Mesothelial cell of epicardium (in vitro differentiated cells): ENCODE measurements around the gene RNH1. TPM values are rescaled to one million over a fixed set of nuclear protein-coding genes. Genes with fewer than 3 reads are reported as not detected.

Experiments used
- DNase-seq, 2 experiments: peaks; one replicate each; pipeline ENCODE4 v3.0.0; 2021; ENCODE audit warnings: low spot score in 2 of 2; ENCODE audit not compliant: unreplicated experiment in 2 of 2
- H3K27ac Mint-ChIP-seq: 2 replicates; pipeline ENCODE4 v1.8.0; 2021; ENCODE audit warnings: mixed read lengths
- H3K27me3 Mint-ChIP-seq: 2 replicates; pipeline ENCODE4 v1.8.0; 2021; ENCODE audit warnings: low read depth, mixed read lengths
- H3K36me3 Mint-ChIP-seq: 2 replicates; pipeline ENCODE4 v1.8.0; 2021; ENCODE audit warnings: mixed read lengths
- H3K4me1 Mint-ChIP-seq: 2 replicates; pipeline ENCODE4 v1.8.0; 2021; ENCODE audit warnings: mixed read lengths
- H3K4me3 Mint-ChIP-seq: 2 replicates; pipeline ENCODE4 v1.8.0; 2021; ENCODE audit warnings: mild to moderate bottlenecking, moderate library complexity, mixed read lengths
- H3K9me3 Mint-ChIP-seq: 2 replicates; pipeline ENCODE4 v1.8.0; 2021; ENCODE audit warnings: mixed read lengths
- total RNA-seq: library from RNA; stranded (reverse); gene quantifications from 3 replicates; pipeline ENCODE4 v1.2.1, GENCODE V29; 2021
- TF ChIP-seq, protein P1 (sequence below): fragments of 200-600 bp; sonication (generic); IDR thresholded peaks from one replicate; pipeline ENCODE4 v1.5.0; 2021; ENCODE audit warnings: antibody characterized with exemption; ENCODE audit not compliant: unreplicated experiment

Gene RNH1
- total RNA-seq, 1 donor from 2014 or later: 81.7 TPM

DNA sequence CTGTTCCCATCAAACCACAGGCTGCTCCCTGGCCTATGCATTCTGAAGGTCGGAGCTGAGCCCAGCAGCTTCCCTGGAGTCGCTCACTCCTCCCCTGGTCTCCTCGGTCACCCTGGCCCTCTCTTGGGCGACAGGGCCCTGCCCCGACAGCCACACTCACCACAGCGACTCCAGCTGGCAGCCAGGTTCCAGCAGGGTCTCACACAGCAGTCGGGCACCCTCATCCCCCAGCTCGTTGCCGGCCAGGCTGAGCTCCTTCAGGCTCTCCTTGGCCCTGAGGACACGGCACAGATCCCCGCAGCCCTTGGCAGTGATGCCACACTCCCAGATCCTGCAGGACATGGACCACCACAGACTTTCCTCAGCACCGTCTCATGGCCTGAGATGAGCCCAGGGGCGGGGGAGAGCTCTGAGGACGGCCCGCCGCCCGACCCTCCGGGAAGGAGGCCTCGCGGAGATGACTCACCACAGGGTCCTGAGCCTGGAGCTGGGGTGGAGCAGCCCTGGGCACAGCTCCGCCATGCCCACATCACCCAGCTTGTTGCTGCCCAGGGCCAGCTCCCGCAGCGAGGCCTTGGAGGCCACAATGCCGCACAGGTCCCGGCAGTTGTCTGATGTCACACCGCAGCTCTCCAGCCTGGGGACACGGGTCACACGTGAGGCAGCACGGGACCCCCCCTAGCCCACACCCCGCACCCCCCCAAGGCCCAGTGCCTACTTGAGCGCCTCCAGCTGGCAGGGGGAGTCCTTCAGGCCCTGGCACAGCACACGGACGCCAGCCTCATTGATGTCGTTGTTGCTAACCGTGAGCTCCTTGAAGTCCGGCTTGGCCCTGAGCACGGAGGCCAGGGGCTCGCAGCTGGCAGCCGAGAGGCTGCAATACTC lies 8.5 kb downstream of the RNH1 start:
- Mint-ChIP-seq H3K36me3 (peaks cover 33% of the 10 kb centered on the region), H3K4me1 (no peaks in the 10 kb centered on the region), H3K27ac (no peak overlapping the region), H3K4me3 (no peak overlapping the region), H3K9me3 (peaks cover 4% of the 10 kb centered on the region), H3K27me3 (no peaks in the 10 kb centered on the region)
- TF ChIP-seq, protein P1, sequence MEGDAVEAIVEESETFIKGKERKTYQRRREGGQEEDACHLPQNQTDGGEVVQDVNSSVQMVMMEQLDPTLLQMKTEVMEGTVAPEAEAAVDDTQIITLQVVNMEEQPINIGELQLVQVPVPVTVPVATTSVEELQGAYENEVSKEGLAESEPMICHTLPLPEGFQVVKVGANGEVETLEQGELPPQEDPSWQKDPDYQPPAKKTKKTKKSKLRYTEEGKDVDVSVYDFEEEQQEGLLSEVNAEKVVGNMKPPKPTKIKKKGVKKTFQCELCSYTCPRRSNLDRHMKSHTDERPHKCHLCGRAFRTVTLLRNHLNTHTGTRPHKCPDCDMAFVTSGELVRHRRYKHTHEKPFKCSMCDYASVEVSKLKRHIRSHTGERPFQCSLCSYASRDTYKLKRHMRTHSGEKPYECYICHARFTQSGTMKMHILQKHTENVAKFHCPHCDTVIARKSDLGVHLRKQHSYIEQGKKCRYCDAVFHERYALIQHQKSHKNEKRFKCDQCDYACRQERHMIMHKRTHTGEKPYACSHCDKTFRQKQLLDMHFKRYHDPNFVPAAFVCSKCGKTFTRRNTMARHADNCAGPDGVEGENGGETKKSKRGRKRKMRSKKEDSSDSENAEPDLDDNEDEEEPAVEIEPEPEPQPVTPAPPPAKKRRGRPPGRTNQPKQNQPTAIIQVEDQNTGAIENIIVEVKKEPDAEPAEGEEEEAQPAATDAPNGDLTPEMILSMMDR: no peak
- DNase-seq: no peak

DNA sequence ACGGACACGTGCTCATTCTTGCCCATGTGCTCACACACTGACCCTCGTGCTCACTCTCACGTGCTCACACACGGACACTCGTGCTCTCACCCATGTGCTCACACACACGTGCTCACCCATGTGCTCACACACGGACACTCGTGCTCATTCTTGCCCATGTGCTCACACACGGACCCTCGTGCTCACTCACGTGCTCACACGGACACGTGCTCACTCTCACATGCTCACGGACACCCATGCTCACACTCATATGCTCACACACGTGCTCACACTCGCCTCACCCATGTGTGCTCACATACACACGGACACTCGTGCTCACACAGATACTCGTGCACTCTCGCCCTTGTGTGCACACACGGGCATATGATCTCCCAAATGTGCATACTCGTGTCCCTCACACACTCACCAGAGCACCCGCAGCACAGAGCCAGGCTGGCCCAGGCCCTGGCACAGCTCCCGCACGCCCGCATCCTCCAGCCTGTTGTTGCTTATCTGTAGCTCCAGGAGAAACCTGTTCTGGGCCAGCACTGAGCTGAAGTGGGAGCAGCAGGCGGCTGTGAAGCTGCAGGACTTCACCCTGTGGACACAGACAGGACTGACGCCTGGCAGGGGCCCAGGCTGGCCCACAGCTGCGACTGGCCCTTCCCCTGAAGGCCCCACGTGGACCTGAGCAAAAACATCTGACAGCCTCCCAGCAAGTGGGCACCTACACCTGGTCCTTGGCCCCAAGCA lies 9.3 kb downstream of the RNH1 start:
- no peak for DNase-seq
- Mint-ChIP-seq H3K27ac (no peak overlapping the region), H3K27me3 (no peaks in the 10 kb centered on the region), H3K36me3 (peaks cover 33% of the 10 kb centered on the region), H3K9me3 (peaks cover 4% of the 10 kb centered on the region), H3K4me3 (no peak overlapping the region), H3K4me1 (no peaks in the 10 kb centered on the region)
- TF ChIP-seq, protein P1: no peak

DNA sequence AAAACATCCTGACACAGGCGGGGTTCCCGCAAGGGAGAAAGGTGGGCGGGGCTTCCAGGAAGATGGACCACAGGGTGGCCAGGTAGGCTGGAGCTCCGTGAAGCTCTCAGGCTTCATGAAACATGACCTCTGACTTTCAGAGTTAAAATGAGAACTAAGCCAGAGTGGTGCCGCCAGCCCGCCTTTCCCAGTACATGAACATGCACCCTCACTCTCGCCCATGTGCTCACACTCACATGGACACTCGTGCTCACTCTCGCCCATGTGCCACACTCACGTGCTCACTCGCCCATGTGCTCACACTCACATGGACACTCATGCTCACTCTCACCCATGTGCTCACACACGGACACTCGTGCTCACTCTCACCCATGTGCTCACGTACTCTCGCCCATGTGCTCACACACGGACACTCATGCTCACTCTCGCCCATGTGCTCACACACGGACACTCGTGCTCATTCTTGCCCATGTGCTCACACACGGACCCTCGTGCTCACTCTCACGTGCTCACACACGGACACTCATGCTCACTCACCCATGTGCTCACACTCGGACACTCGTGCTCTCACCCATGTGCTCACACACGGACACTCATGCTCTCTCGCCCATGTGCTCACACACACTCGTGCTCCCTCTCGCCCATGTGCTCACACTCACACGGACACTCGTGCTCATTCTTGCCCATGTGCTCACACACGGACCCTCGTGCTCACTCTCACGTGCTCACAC lies 10.0 kb downstream of the RNH1 start:
- DNase-seq: no peak
- H3K36me3 Mint-ChIP-seq: peaks cover 34% of the 10 kb centered on the region
- H3K4me1 Mint-ChIP-seq: no peaks in the 10 kb centered on the region
- no peak overlapping the region for H3K4me3 Mint-ChIP-seq
- no peaks in the 10 kb centered on the region for H3K27me3 Mint-ChIP-seq
- H3K9me3 Mint-ChIP-seq: peaks cover 4% of the 10 kb centered on the region
- no peak overlapping the region for H3K27ac Mint-ChIP-seq
- TF ChIP-seq, protein P1: no peak

DNA sequence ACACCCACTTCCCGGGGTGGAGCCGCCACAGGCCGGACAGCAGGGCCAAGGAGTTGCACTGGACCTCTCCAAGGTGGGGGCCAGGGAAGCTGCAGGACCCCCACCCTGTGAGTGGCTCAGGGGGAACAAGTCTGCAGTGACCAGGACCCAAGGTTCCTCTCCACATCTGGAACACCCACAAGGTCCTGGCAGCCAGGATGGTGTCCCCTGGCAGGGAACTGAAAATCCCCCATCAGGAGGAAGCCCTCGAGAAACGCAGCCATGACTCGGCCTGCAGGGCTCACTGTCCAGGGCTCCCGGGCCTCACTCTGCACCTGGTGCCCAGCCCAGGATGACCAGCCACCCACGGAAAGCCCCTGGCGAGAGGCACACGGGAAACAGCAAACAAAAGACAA lies 11.5 kb downstream of the RNH1 start:
- Mint-ChIP-seq H3K9me3 (peaks cover 4% of the 10 kb centered on the region), H3K4me3 (no peak overlapping the region), H3K27ac (no peak overlapping the region), H3K27me3 (no peaks in the 10 kb centered on the region), H3K36me3 (peaks cover 32% of the 10 kb centered on the region), H3K4me1 (no peaks in the 10 kb centered on the region)
- no peak for DNase-seq
- TF ChIP-seq, protein P1: no peak

DNA sequence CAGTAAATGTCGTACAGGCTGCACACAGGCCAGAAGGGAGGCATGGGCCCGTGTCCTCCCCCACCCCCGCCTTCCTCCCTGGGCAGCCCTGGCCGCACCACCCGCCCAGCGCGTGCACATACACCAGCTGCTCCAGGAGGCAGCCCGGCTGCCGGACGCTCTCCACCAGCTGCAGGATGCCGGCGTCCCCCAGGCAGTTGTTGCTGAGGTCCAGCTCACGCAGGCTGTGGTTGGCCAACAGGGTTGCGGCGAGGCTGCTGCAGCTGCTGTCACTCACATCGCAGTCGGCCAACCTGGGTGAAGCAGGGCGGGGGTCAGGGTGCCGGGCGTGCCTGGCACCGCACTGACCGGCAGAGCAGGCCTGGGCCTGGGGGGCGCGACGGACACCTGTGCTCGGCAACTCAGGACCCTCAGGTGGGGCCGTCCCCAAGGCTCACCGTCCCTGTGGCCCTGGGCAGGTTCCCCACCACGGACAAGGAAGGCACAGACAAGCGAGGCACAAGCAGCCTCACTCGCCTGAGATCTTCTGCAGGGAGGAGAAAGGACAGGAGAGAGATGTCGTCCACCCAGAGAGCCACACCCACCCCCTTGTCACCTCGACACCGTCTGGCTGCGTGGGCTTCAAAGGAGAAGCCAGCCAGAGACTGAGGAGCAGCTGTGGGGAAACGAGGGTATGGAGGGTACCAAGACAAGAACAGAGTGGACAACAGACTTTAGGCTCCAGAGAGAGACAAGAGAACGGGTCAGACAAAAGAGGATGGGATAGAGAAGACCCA lies 12.1 kb downstream of the RNH1 start:
- no peak overlapping the region for H3K27ac Mint-ChIP-seq
- H3K4me3 Mint-ChIP-seq: no peak overlapping the region
- no peaks in the 10 kb centered on the region for H3K27me3 Mint-ChIP-seq
- peaks cover 32% of the 10 kb centered on the region for H3K36me3 Mint-ChIP-seq
- TF ChIP-seq, protein P1: no peak
- no peaks in the 10 kb centered on the region for H3K4me1 Mint-ChIP-seq
- H3K9me3 Mint-ChIP-seq: peaks cover 4% of the 10 kb centered on the region
- DNase-seq: no peak
